HCT116 (cell line): ENCODE measurements around the gene E4F1. TPM values are rescaled to one million over a fixed set of nuclear protein-coding genes. Genes with fewer than 3 reads are reported as not detected.

Experiments used
- ATAC-seq: fragments of 200-7000 bp; cut with Tn5 transposase; 2 replicates; pipeline ENCODE4 v1.9.1; 2020; ENCODE audit warnings: mild to moderate bottlenecking, moderate library complexity
- BruUV-seq: library from RNA; stranded (reverse); fragments of 400-500 nt; replicated peaks from 2 replicates; lab custom pipeline; 2021; lab: Mats Ljungman, UMichigan
- CTCF ChIA-PET: fragments of 300-600 bp; sonication (Branson Sonifier 250); formaldehyde crosslinking; loops from one replicate; lab custom pipeline; 2021; ENCODE audit warnings: antibody characterized with exemption; lab: Charles Lee
- POLR2A ChIA-PET: fragments of 300-600, 350-600 bp; sonication (Branson Sonifier 250); formaldehyde crosslinking; loops from one replicate; lab custom pipeline; 2021; ENCODE audit warnings: antibody characterized with exemption; lab: Charles Lee
- RAD21 ChIA-PET, 2 experiments: fragments of 300-600 bp; sonication (Branson Sonifier 250); formaldehyde crosslinking; loops; one replicate each; lab custom pipeline; 2023; ENCODE audit warnings: low total read pairs in 2 of 2; ENCODE audit not compliant: uncharacterized antibody in 2 of 2, unreplicated experiment in 2 of 2, low non-redundant PET in 1 of 2; lab: Charles Lee
- DNase-seq: peaks from one replicate; pipeline ENCODE4 v3.0.0-alpha.2; 2010; ENCODE audit warnings: low read depth, low spot score
- H2AFZ ChIP-seq: fragments of 200-600 bp; shearing (Covaris generic), sonication (generic); 2 replicates; pipeline ENCODE4 v1.6.1; 2017; ENCODE audit warnings: low read depth, mixed run types, mixed read lengths, antibody characterized with exemption, low read length; ENCODE audit not compliant: poor library complexity, severe bottlenecking
- H3K27ac ChIP-seq: 2 replicates; pipeline ENCODE4 v1.5.1; 2012; ENCODE audit warnings: low read depth, low read length
- H3K27me3 ChIP-seq: fragments of 200-600 bp; sonication (generic); 2 replicates; pipeline ENCODE4 v1.6.1; 2016; ENCODE audit warnings: mixed run types, low read length, mixed read lengths; ENCODE audit not compliant: insufficient read depth
- H3K36me3 ChIP-seq, 2 experiments: fragments of 200-500 bp in 1 of 2; fragments of 200-600 bp in 1 of 2; sonication (Bioruptor generic) in 1 of 2; sonication (generic) in 1 of 2; 2 replicates each; pipeline versions ENCODE4 v1.5.1 to v1.6.1; 2014 to 2016; ENCODE audit warnings: low read length in 2 of 2, inconsistent platforms in 1 of 2, mixed read lengths in 1 of 2, mixed run types in 1 of 2; ENCODE audit not compliant: insufficient read depth in 2 of 2, control insufficient read depth in 1 of 2
- H3K4me1 ChIP-seq, 2 experiments: fragments of 200-600 bp in 1 of 2; sonication (generic) in 1 of 2; 2 replicates each; pipeline versions ENCODE4 v1.5.1 to v1.6.1; 2012 to 2017; ENCODE audit warnings: low read length in 2 of 2, inconsistent platforms in 1 of 2, mild to moderate bottlenecking in 1 of 2, mixed read lengths in 1 of 2, mixed run types in 1 of 2, moderate library complexity in 1 of 2; ENCODE audit not compliant: insufficient read depth in 2 of 2, control insufficient read depth in 1 of 2
- H3K4me2 ChIP-seq: fragments of 200-600 bp; sonication (generic); 2 replicates; pipeline ENCODE4 v1.6.1; 2017; ENCODE audit warnings: mixed run types, low read length, mixed read lengths
- H3K4me3 ChIP-seq, 2 experiments: fragments of 200-600 bp in 1 of 2; sonication (generic) in 1 of 2; replicated peaks in 1 of 2; 2 replicates each; pipeline ENCODE4 v1.5.1; 2011 to 2016; ENCODE audit warnings: low read length in 2 of 2, control low read depth in 1 of 2, low read depth in 1 of 2, mild to moderate bottlenecking in 1 of 2, mixed read lengths in 1 of 2, mixed run types in 1 of 2
- H3K79me2 ChIP-seq: fragments of 200-600 bp; sonication (generic); 2 replicates; pipeline ENCODE4 v1.6.1; 2017; ENCODE audit warnings: mild to moderate bottlenecking, mixed run types, low read length, moderate library complexity, mixed read lengths; ENCODE audit not compliant: insufficient read depth
- H3K9ac ChIP-seq: fragments of 200-600 bp; sonication (generic); 2 replicates; pipeline ENCODE4 v1.6.1; 2016; ENCODE audit warnings: low read length, mixed read lengths
- H3K9me2 ChIP-seq: fragments of 200-600 bp; sonication (generic), shearing (Covaris generic); 2 replicates; pipeline ENCODE4 v1.6.1; 2017; ENCODE audit warnings: mixed run types, mild to moderate bottlenecking, moderate library complexity; ENCODE audit not compliant: insufficient read depth
- H3K9me3 ChIP-seq, 2 experiments: fragments of 200-500 bp in 1 of 2; fragments of 200-600 bp in 1 of 2; sonication (Bioruptor generic) in 1 of 2; sonication (generic) in 1 of 2; 2 replicates each; pipeline ENCODE4 v1.6.1; 2014 to 2017; ENCODE audit warnings: low read length in 2 of 2, mixed read lengths in 2 of 2, inconsistent platforms in 1 of 2, low read depth in 1 of 2, mild to moderate bottlenecking in 1 of 2, mixed run types in 1 of 2, moderate library complexity in 1 of 2; ENCODE audit not compliant: control insufficient read depth in 1 of 2, insufficient read depth in 1 of 2
- H4K20me1 ChIP-seq: fragments of 200-600 bp; sonication (generic), shearing (Covaris generic); 2 replicates; pipeline ENCODE4 v1.6.1; 2017; ENCODE audit warnings: mixed run types, mild to moderate bottlenecking, moderate library complexity; ENCODE audit not compliant: insufficient read depth
- CBX3 ChIP-seq: IDR thresholded peaks from 2 replicates; pipeline ENCODE4 v1.6.1; 2012; ENCODE audit warnings: low read depth
- EGR1 ChIP-seq: IDR thresholded peaks from 2 replicates; pipeline ENCODE4 v1.6.1; 2012; ENCODE audit warnings: low read depth
- EZH2phosphoT487 ChIP-seq: fragments of 200-600 bp; IDR thresholded peaks from 2 replicates; pipeline ENCODE4 v1.6.1; 2018; ENCODE audit warnings: antibody characterized with exemption, borderline replicate concordance
- FOSL1 ChIP-seq: IDR thresholded peaks from 2 replicates; pipeline ENCODE4 v1.6.1; 2012; ENCODE audit warnings: low read depth
- POLR2AphosphoS5 ChIP-seq: IDR thresholded peaks from 2 replicates; pipeline ENCODE4 v1.6.1; 2011; ENCODE audit warnings: mild to moderate bottlenecking, low read depth, low read length, moderate library complexity
- ZFX ChIP-seq: fragments of 450-650 bp; IDR thresholded peaks from 2 replicates; pipeline ENCODE4 v1.6.1; 2017
- intact Hi-C: fragments of 100-400 bp; cut with micrococcal nuclease; formaldehyde crosslinking; loops from 2 replicates; pipeline ENCODE4 v1.10.0; 2022
- total RNA-seq: library from RNA; stranded (reverse); gene quantifications from one replicate; pipeline ENCODE4 v1.2.1, GENCODE V29; 2021; ENCODE audit not compliant: unreplicated experiment

E4F1 gene
- total RNA-seq, 1 experiment from 2014 or later, result 40.7 TPM

- no peak overlapping the region for H3K4me2 ChIP-seq
- intact Hi-C loops, result no loop called here
- H3K79me2 ChIP-seq, result no peaks in the 10 kb centered on the region
- H3K36me3 ChIP-seq, result peaks cover 3% of the 10 kb centered on the region in 2 experiments; a peak in 1 of 4 replicates
- BruUV-seq, result no TSS peak
- DNase-seq (no peak), ATAC-seq (peak; percentile 10; the same call in 1 of the 2 replicates)
- POLR2A ChIA-PET, result interaction anchor here (1.2 kb wide), 1 partner anchor 16 kb away, joined by 3 read pairs; the partner anchor contains the start of gene ECI1
- H2AFZ ChIP-seq, result no peak overlapping the region
- RAD21 ChIA-PET, result no interaction called here
- no peaks in the 10 kb centered on the region for H3K27me3 ChIP-seq
- no peaks in the 10 kb centered on the region for H3K9me2 ChIP-seq
- CTCF ChIA-PET, result no interaction called here
- no peak overlapping the region for H3K4me3 ChIP-seq
- H4K20me1 ChIP-seq, result no peaks in the 10 kb centered on the region
- H3K9me3 ChIP-seq, result no peaks in the 10 kb centered on the region
- no peak for TF ChIP-seq POLR2AphosphoS5
- no peak for TF ChIP-seq CBX3
- TF ChIP-seq EGR1, result no peak
- H3K27ac ChIP-seq, result no peak overlapping the region; the same call in 1 of the 2 replicates
- H3K4me1 ChIP-seq, result peaks cover 0 to 14% of the 10 kb centered on the region in 2 experiments; a peak in 3 of 4 replicates
- no peak overlapping the region for H3K9ac ChIP-seq
Observed at GRCh38 chr16:2235695-2236336, 12.4 kb downstream of the E4F1 start.

DNA sequence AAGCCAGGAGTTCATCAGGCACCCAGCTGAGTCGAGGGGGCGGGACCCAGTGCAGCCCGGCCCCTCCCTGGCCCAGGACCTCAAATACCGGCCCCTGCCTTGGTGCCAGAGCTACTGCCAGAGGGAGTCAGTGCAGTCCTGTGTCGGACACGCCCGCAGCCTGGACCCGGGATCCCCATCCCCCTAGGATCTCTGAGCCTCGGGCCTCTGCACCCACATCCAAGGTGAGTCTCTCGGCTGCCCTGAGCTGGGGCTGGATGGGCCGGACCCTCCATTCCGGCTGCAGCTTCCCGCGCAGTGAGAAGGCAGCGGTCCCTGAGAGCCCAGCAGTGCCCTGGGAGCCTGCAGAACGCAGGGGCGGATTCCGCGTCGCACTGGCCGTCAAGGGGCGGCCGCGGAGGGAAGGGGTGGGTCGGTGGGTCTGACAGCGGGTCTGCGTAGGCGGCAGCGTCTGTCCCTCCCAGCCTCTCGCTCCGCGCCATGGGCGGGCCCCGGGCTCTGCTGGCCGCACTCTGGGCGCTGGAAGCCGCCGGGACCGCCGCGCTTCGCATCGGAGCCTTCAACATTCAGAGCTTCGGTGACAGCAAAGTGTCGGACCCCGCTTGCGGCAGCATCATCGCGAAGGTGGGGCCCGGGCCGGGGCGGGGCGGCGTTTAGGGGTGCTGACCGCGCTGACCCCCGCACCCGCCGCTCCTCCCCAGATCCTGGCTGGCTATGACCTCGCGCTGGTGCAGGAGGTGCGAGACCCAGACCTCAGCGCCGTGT lies 13.1 kb downstream of the E4F1 start, which contains the start of gene DNASE1L2:
TSS of gene DNASE1L2 (plus strand) at position 108 of the 765 bp plus-strand sequence. CDS start at position 481, 373 bp downstream.
- peaks cover 0 to 14% of the 10 kb centered on the region in 2 experiments; a peak in 3 of 4 replicates for H3K4me1 ChIP-seq
- DNase-seq, result no peak
- no peaks in the 10 kb centered on the region for H3K27me3 ChIP-seq
- no peak for TF ChIP-seq CBX3
- no peak for TF ChIP-seq POLR2AphosphoS5
- TF ChIP-seq ZFX, result no peak
- no peak for TF ChIP-seq EZH2phosphoT487
- no peak for TF ChIP-seq FOSL1
- no peaks in the 10 kb centered on the region for H3K9me3 ChIP-seq
- no peaks in the 10 kb centered on the region for H4K20me1 ChIP-seq
- H3K27ac ChIP-seq, result no peak within 1 kb of the TSS; the same call in 1 of the 2 replicates
- no TSS peak for BruUV-seq
- no peak within 1 kb of the TSS for H3K4me3 ChIP-seq
- intact Hi-C loops, result no loop called here
- H3K79me2 ChIP-seq, result no peaks in the 10 kb centered on the region
- peaks cover 1 to 3% of the 10 kb centered on the region in 2 experiments; a peak in 1 of 4 replicates for H3K36me3 ChIP-seq
- CTCF ChIA-PET, result no interaction called here
- no peak within 1 kb of the TSS; the same call in 1 of the 2 replicates for H3K4me2 ChIP-seq
- peak; percentile 51 for ATAC-seq
- H3K9me2 ChIP-seq, result no peaks in the 10 kb centered on the region
- H2AFZ ChIP-seq, result no peak within 1 kb of the TSS
- RAD21 ChIA-PET, result no interaction called here
- H3K9ac ChIP-seq, result no peak within 1 kb of the TSS
- POLR2A ChIA-PET, result no interaction called here
